ENCODE data around the gene COX7B2.

The COX7B2 gene

GRCh38 chr4:46830971-46831454 is 78.0 kb downstream of the COX7B2 start:
- DNase-seq (ENCODE audit: insufficient read length), result no peak
- FAIRE-seq, result no peak
- TF ChIP-seq POLR2AphosphoS5 (IDR thresholded peaks at IDR 0.05; ENCODE audit: low read depth, low read length) (no peak), POLR2A (IDR thresholded peaks at IDR 0.05; ENCODE audit: low read depth, low read length) (no peak), TAF1 (IDR thresholded peaks at IDR 0.05; ENCODE audit: borderline replicate concordance, low read depth, low read length) (no peak)

GRCh38 chr4:46820154-46820553 is 88.9 kb downstream of the COX7B2 start:
- TF ChIP-seq POLR2AphosphoS5 (IDR thresholded peaks at IDR 0.05; ENCODE audit: low read depth, low read length) (no peak), TAF1 (IDR thresholded peaks at IDR 0.05; ENCODE audit: borderline replicate concordance, low read depth, low read length) (no peak), POLR2A (IDR thresholded peaks at IDR 0.05; ENCODE audit: low read depth, low read length) (no peak)
- no peak for DNase-seq (ENCODE audit: insufficient read length)
- FAIRE-seq, result no peak

- TF ChIP-seq POLR2A (IDR thresholded peaks at IDR 0.05; ENCODE audit: low read depth, low read length), result no peak
- TF ChIP-seq POLR2AphosphoS5 (IDR thresholded peaks at IDR 0.05; ENCODE audit: low read depth, low read length), result no peak
- no peak for TF ChIP-seq TAF1 (IDR thresholded peaks at IDR 0.05; ENCODE audit: borderline replicate concordance, low read depth, low read length)
- no peak for FAIRE-seq
- DNase-seq (ENCODE audit: insufficient read length), result no peak
Observed at GRCh38 chr4:46819095-46819494, 90.0 kb downstream of the COX7B2 start.

GRCh38 chr4:46818604-46819003 is 90.4 kb downstream of the COX7B2 start:
- FAIRE-seq (no peak), DNase-seq (ENCODE audit: insufficient read length) (no peak)
- TF ChIP-seq POLR2AphosphoS5 (IDR thresholded peaks at IDR 0.05; ENCODE audit: low read depth, low read length) (no peak), TAF1 (IDR thresholded peaks at IDR 0.05; ENCODE audit: borderline replicate concordance, low read depth, low read length) (no peak), POLR2A (IDR thresholded peaks at IDR 0.05; ENCODE audit: low read depth, low read length) (no peak)

- DNase-seq (ENCODE audit: insufficient read length) (no peak), FAIRE-seq (no peak)
- TF ChIP-seq POLR2AphosphoS5 (IDR thresholded peaks at IDR 0.05; ENCODE audit: low read depth, low read length) (no peak), POLR2A (IDR thresholded peaks at IDR 0.05; ENCODE audit: low read depth, low read length) (no peak), TAF1 (IDR thresholded peaks at IDR 0.05; ENCODE audit: borderline replicate concordance, low read depth, low read length) (no peak)
Observed at GRCh38 chr4:46817806-46818205, 91.2 kb downstream of the COX7B2 start.

GRCh38 chr4:46804781-46805413 is 104.1 kb downstream of the COX7B2 start:
- FAIRE-seq, result no peak
- no peak for DNase-seq (ENCODE audit: insufficient read length)
- TF ChIP-seq TAF1 (IDR thresholded peaks at IDR 0.05; ENCODE audit: borderline replicate concordance, low read depth, low read length) (no peak), POLR2AphosphoS5 (IDR thresholded peaks at IDR 0.05; ENCODE audit: low read depth, low read length) (no peak), POLR2A (IDR thresholded peaks at IDR 0.05; ENCODE audit: low read depth, low read length) (no peak)

GRCh38 chr4:46793036-46793435 is 116.0 kb downstream of the COX7B2 start:
- FAIRE-seq (no peak), DNase-seq (ENCODE audit: insufficient read length) (no peak)
- no peak for TF ChIP-seq POLR2AphosphoS5 (IDR thresholded peaks at IDR 0.05; ENCODE audit: low read depth, low read length)
- TF ChIP-seq TAF1 (IDR thresholded peaks at IDR 0.05; ENCODE audit: borderline replicate concordance, low read depth, low read length), result no peak
- no peak for TF ChIP-seq POLR2A (IDR thresholded peaks at IDR 0.05; ENCODE audit: low read depth, low read length)

- TF ChIP-seq POLR2A (IDR thresholded peaks at IDR 0.05; ENCODE audit: low read depth, low read length) (no peak), POLR2AphosphoS5 (IDR thresholded peaks at IDR 0.05; ENCODE audit: low read depth, low read length) (no peak), TAF1 (IDR thresholded peaks at IDR 0.05; ENCODE audit: borderline replicate concordance, low read depth, low read length) (no peak)
- FAIRE-seq (no peak), DNase-seq (ENCODE audit: insufficient read length) (no peak)
Observed at GRCh38 chr4:46781434-46782092, 127.5 kb downstream of the COX7B2 start.

- no peak for TF ChIP-seq POLR2AphosphoS5 (IDR thresholded peaks at IDR 0.05; ENCODE audit: low read depth, low read length)
- no peak for TF ChIP-seq TAF1 (IDR thresholded peaks at IDR 0.05; ENCODE audit: borderline replicate concordance, low read depth, low read length)
- FAIRE-seq (no peak), DNase-seq (ENCODE audit: insufficient read length) (no peak)
Observed at GRCh38 chr4:46765465-46765864, 143.6 kb downstream of the COX7B2 start.

GRCh38 chr4:46730075-46730474 is 179.0 kb downstream of the COX7B2 start:
- DNase-seq (ENCODE audit: insufficient read length) (no peak), FAIRE-seq (no peak)
- TF ChIP-seq TAF1 (IDR thresholded peaks at IDR 0.05; ENCODE audit: borderline replicate concordance, low read depth, low read length) (no peak), POLR2AphosphoS5 (IDR thresholded peaks at IDR 0.05; ENCODE audit: low read depth, low read length) (no peak)

- no peak for DNase-seq (ENCODE audit: insufficient read length)
- FAIRE-seq, result no peak
- no peak for TF ChIP-seq TAF1 (IDR thresholded peaks at IDR 0.05; ENCODE audit: borderline replicate concordance, low read depth, low read length)
Observed at GRCh38 chr4:46720055-46720454, 189.0 kb downstream of the COX7B2 start.

GRCh38 chr4:46717950-46718349 is 191.1 kb downstream of the COX7B2 start:
- TF ChIP-seq POLR2A (IDR thresholded peaks at IDR 0.05; ENCODE audit: low read depth, low read length), result no peak
- no peak for TF ChIP-seq TAF1 (IDR thresholded peaks at IDR 0.05; ENCODE audit: borderline replicate concordance, low read depth, low read length)
- no peak for TF ChIP-seq POLR2AphosphoS5 (IDR thresholded peaks at IDR 0.05; ENCODE audit: low read depth, low read length)
- DNase-seq (ENCODE audit: insufficient read length) (no peak), FAIRE-seq (no peak)
